ENCODE measurements around the gene NKD1. TPM values are rescaled to one million over a fixed set of nuclear protein-coding genes. Genes with fewer than 3 reads are reported as not detected.
A peak's percentile ranks its signal among the peaks of the same experiment; 100 is the strongest.

The NKD1 gene
- total and polyA plus RNA-seq, 4 donors = 2.3 to 14.1 (median 8.0) TPM

- H3K36me3 ChIP-seq (ENCODE audit: control insufficient read depth in 4 of 4, insufficient read depth in 4 of 4, low read length in 4 of 4) = peaks cover 0 to 30% (median 12%) of the 10 kb centered on the region in 4 donors
- no peak overlapping the region for H3K9ac ChIP-seq (ENCODE audit: insufficient read depth in 1 of 2, low read length in 2 of 2)
Observed at GRCh38 chr16:50614955-50615724, 66.9 kb downstream of the NKD1 start.

GRCh38 chr16:50615891-50616290 is 67.7 kb downstream of the NKD1 start:
- Histone ChIP-seq H3K9ac (ENCODE audit: insufficient read depth in 1 of 2, low read length in 2 of 2) (no peak overlapping the region), H3K4me1 (ENCODE audit: control insufficient read depth in 5 of 5, insufficient read depth in 5 of 5, low read length in 5 of 5) (peaks cover 0 to 73% (median 53%) of the 10 kb centered on the region in 5 donors), H3K9me3 (ENCODE audit: control insufficient read depth in 4 of 4, insufficient read depth in 3 of 4, low read length in 3 of 4) (peaks cover 0 to 1% (median 0%) of the 10 kb centered on the region in 4 donors), H3K36me3 (ENCODE audit: control insufficient read depth in 4 of 4, insufficient read depth in 4 of 4, low read length in 4 of 4) (peaks cover 0 to 34% (median 13%) of the 10 kb centered on the region in 4 donors), H3K27ac (ENCODE audit: low read depth in 1 of 2, low read length in 1 of 2) (no peak overlapping the region), H3K27me3 (ENCODE audit: control insufficient read depth in 3 of 3, insufficient read depth in 3 of 3, low read length in 2 of 3) (no peaks in the 10 kb centered on the region), H3K4me3 (no peak overlapping the region)
- no peak for ATAC-seq (ENCODE audit: insufficient read depth, low FRiP score)
- peak; percentile 72 to 93 (median 92) for DNase-seq
- WGBS, 2 donors = 76 to 82% methylated on average over 5 of the region's 5 CpGs
- no peak for TF ChIP-seq CTCF (IDR thresholded peaks at IDR 0.05; ENCODE audit: control extremely low read depth, extremely low read depth)

More at GRCh38 chr16:50614955-50615724, 66.9 kb downstream of the NKD1 start:
- 76 to 78% methylated on average over 7 of the region's 7 CpGs for WGBS, 2 donors
- H3K9me3 ChIP-seq (ENCODE audit: control insufficient read depth in 4 of 4, insufficient read depth in 3 of 4, low read length in 3 of 4) = peaks cover 0 to 1% (median 0%) of the 10 kb centered on the region in 4 donors
- H3K4me3 ChIP-seq = no peak overlapping the region
- H3K27ac ChIP-seq (ENCODE audit: low read depth in 1 of 2, low read length in 1 of 2) = no peak overlapping the region
- H3K4me1 ChIP-seq (ENCODE audit: control insufficient read depth in 5 of 5, insufficient read depth in 5 of 5, low read length in 5 of 5) = peaks cover 0 to 80% (median 60%) of the 10 kb centered on the region in 5 donors
- ATAC-seq (ENCODE audit: insufficient read depth, low FRiP score) (no peak), DNase-seq (no peak)
- no peak for TF ChIP-seq CTCF (IDR thresholded peaks at IDR 0.05; ENCODE audit: control extremely low read depth, extremely low read depth)
- no peaks in the 10 kb centered on the region for H3K27me3 ChIP-seq (ENCODE audit: control insufficient read depth in 3 of 3, insufficient read depth in 3 of 3, low read length in 2 of 3)

GRCh38 chr16:50616386-50616785 is 68.2 kb downstream of the NKD1 start:
- H3K4me1 ChIP-seq (ENCODE audit: control insufficient read depth in 5 of 5, insufficient read depth in 5 of 5, low read length in 5 of 5) = peaks cover 0 to 72% (median 48%) of the 10 kb centered on the region in 5 donors
- H3K27ac ChIP-seq (ENCODE audit: low read depth in 1 of 2, low read length in 1 of 2) = no peak overlapping the region
- peaks cover 0 to under 1% (median 0%) of the 10 kb centered on the region in 4 donors for H3K9me3 ChIP-seq (ENCODE audit: control insufficient read depth in 4 of 4, insufficient read depth in 3 of 4, low read length in 3 of 4)
- H3K36me3 ChIP-seq (ENCODE audit: control insufficient read depth in 4 of 4, insufficient read depth in 4 of 4, low read length in 4 of 4) = peaks cover 0 to 35% (median 14%) of the 10 kb centered on the region in 4 donors
- WGBS, 2 donors = 53 to 77% methylated on average over 6 of the region's 6 CpGs
- no peak overlapping the region for H3K4me3 ChIP-seq
- DNase-seq (peak in 2 of 3 donors; percentile 42 to 50), ATAC-seq (ENCODE audit: insufficient read depth, low FRiP score) (no peak)
- H3K9ac ChIP-seq (ENCODE audit: insufficient read depth in 1 of 2, low read length in 2 of 2) = no peak overlapping the region
- H3K27me3 ChIP-seq (ENCODE audit: control insufficient read depth in 3 of 3, insufficient read depth in 3 of 3, low read length in 2 of 3) = no peaks in the 10 kb centered on the region
- no peak for TF ChIP-seq CTCF (IDR thresholded peaks at IDR 0.05; ENCODE audit: control extremely low read depth, extremely low read depth)

All from lung (tissue), 12 donors.